Measurements from ENCODE around the gene CAMTA1. TPM values are rescaled to one million over a fixed set of nuclear protein-coding genes. Genes with fewer than 3 reads are reported as not detected.

CAMTA1 gene
- total and polyA plus RNA-seq, 9 of the 15 experiments (the other 6 are each of a cell fraction or from before 2014, with no cell fraction given): 43.9 to 161 (median 65.9) TPM

- ATAC-seq (no peak), FAIRE-seq (peak; percentile 42), DNase-seq (ENCODE audit: extremely low read depth in 1 of 4, low spot score in 3 of 4) (no peak)
- Histone ChIP-seq H3K27ac (ENCODE audit: extremely low read depth, low read depth, low read length) (no peak overlapping the region), H2AFZ (ENCODE audit: low read depth, low read length) (no peak overlapping the region), H3K4me1 (replicated peaks in 1 of 2; ENCODE audit: control insufficient read depth in 2 of 2, insufficient read depth in 2 of 2, low read length in 2 of 2) (peaks cover 9 to 15% of the 10 kb centered on the region in 2 experiments; a peak in 4 of 5 replicates), H3K4me3 (no peak overlapping the region), H3K9ac (ENCODE audit: insufficient read depth in 1 of 2, low read depth in 2 of 2, low read length in 2 of 2) (no peak overlapping the region), H3K27me3 (ENCODE audit: control insufficient read depth in 2 of 2, insufficient read depth in 2 of 2, low read length in 2 of 2) (peaks cover 9 to 35% of the 10 kb centered on the region in 2 experiments), H3K36me3 (ENCODE audit: control insufficient read depth, insufficient read depth, low read length) (no peaks in the 10 kb centered on the region), H4K20me1 (replicated peaks; ENCODE audit: control insufficient read depth, insufficient read depth, low read length) (no peaks in the 10 kb centered on the region), H3K4me2 (ENCODE audit: insufficient read depth, low read length) (no peak overlapping the region), H3K9me3 (replicated peaks; ENCODE audit: control insufficient read depth, insufficient read depth, low read depth, low read length) (no peaks in the 10 kb centered on the region), H3K9me1 (ENCODE audit: control insufficient read depth, insufficient read depth, low read length) (no peaks in the 10 kb centered on the region), H3K79me2 (ENCODE audit: control insufficient read depth, insufficient read depth, low read length) (no peaks in the 10 kb centered on the region)
- ChIA-PET POLR2A (no interaction called here), CTCF (ENCODE audit: low intra/inter-chr PET ratio) (no interaction called here)
- 25% methylated on average over 20 of the region's 30 CpGs for WGBS (ENCODE audit: insufficient coverage, low coverage, missing lambda C conversion rate)
- BruUV-seq (replicated peaks): no TSS peak
- in situ Hi-C loops (cut with MboI): no loop called here
- intact Hi-C loops (cut with micrococcal nuclease): no loop called here
- TF ChIP-seq FOSL1 (tag; conservative IDR thresholded peaks at IDR 0.05): peak; percentile 42; the same call in 1 of the 2 replicates
- peak; percentile 68 for TF ChIP-seq TBP (optimal IDR thresholded peaks at IDR 0.05; ENCODE audit: low read depth, low read length)
- TF ChIP-seq GTF3C2 (IDR thresholded peaks at IDR 0.05; ENCODE audit: borderline replicate concordance, extremely low read depth, insufficient read length): no peak
- TF ChIP-seq JUND (IDR thresholded peaks at IDR 0.05; ENCODE audit: borderline replicate concordance, low read depth, low read length): peak; percentile 75
- peak; percentile 62; the same call in 2 of the 3 replicates for TF ChIP-seq JUND (tag; IDR thresholded peaks at IDR 0.05; ENCODE audit: borderline replicate concordance, low read depth, low read length)
- TF ChIP-seq EGR1 (conservative IDR thresholded peaks at IDR 0.05): 0 out of 2 replicates have a peak, but pooled peaks have one; percentile 24
- TF ChIP-seq ZBTB43 (CRISPR knock-in tag; IDR thresholded peaks at IDR 0.05): peak; percentile 88; the same call in 1 of the 2 replicates
- TF ChIP-seq ATF3 (IDR thresholded peaks at IDR 0.05): peak; percentile 77
- TF ChIP-seq ATF3 (CRISPR knock-in tag; conservative IDR thresholded peaks at IDR 0.05): no peak
- peak; percentile 69 for TF ChIP-seq CEBPB (tag; IDR thresholded peaks at IDR 0.05)
- TF ChIP-seq KDM1A (IDR thresholded peaks at IDR 0.05): peak in 1 of 2 experiments; percentile 34; a peak in 1 of 4 replicates
- peak; percentile 33 for TF ChIP-seq POLR3A (IDR thresholded peaks at IDR 0.05; ENCODE audit: borderline replicate concordance, extremely low read depth, insufficient read depth, insufficient read length)
- TF ChIP-seq ZBTB33 (CRISPR knock-in tag; IDR thresholded peaks at IDR 0.05): peak; percentile 88
- TF ChIP-seq MCM3 (IDR thresholded peaks at IDR 0.05): peak; percentile 67; the same call in 1 of the 2 replicates
- TF ChIP-seq GABPB1 (CRISPR knock-in tag; IDR thresholded peaks at IDR 0.05): no peak
Observed at GRCh38 chr1:6738987-6739676, 46.1 kb upstream of the CAMTA1 start.
